Endometrial microvascular endothelial cells (primary cell): ENCODE results near the gene ADGRB2. TPM values are rescaled to one million over a fixed set of nuclear protein-coding genes. Genes with fewer than 3 reads are reported as not detected.

Experiments
- in situ Hi-C: cut with HindIII; loops from 2 replicates; pipeline ENCODE4 v1.10.0; 2017; ENCODE audit warnings: low sequenced_read_pairs, low pct_unique_long_range_greater_than_20kb; ENCODE audit errors: inconsistent ontology term
- total RNA-seq: library from RNA; depleted of rRNA; stranded (reverse); fragments of >200 nt; gene quantifications from one replicate; pipeline ENCODE4 v1.2.3, GENCODE V29; 2015; ENCODE audit errors: inconsistent ontology term

ADGRB2 gene
- total RNA-seq, result 0.19 TPM

- in situ Hi-C loops, result no loop called here
Observed at GRCh38 chr1:31764312-31765040, at the start of gene ADGRB2. ADGRB2 (minus strand) TSS chr1:31764340; CDS start chr1:31757221, 7,119 bp downstream.

- in situ Hi-C loops, result no loop called here
Observed at GRCh38 chr1:31812158-31812829, 48.2 kb upstream of the ADGRB2 start.

- in situ Hi-C loops, result no loop called here
Observed at GRCh38 chr1:31811605-31812004, 47.5 kb upstream of the ADGRB2 start.

- in situ Hi-C loops, result no loop called here
Observed at GRCh38 chr1:31809698-31810097, 45.6 kb upstream of the ADGRB2 start.

GRCh38 chr1:31807273-31808048, 43.3 kb upstream of the ADGRB2 start:
- in situ Hi-C loops, result no loop called here

GRCh38 chr1:31805318-31805717, 41.2 kb upstream of the ADGRB2 start:
- in situ Hi-C loops, result no loop called here

GRCh38 chr1:31804098-31804497, 40.0 kb upstream of the ADGRB2 start:
- in situ Hi-C loops, result no loop called here

GRCh38 chr1:31803610-31804009, 39.5 kb upstream of the ADGRB2 start:
- in situ Hi-C loops, result no loop called here

- in situ Hi-C loops, result no loop called here
Observed at GRCh38 chr1:31802190-31803150, 38.3 kb upstream of the ADGRB2 start.

GRCh38 chr1:31801458-31801857, 37.3 kb upstream of the ADGRB2 start:
- in situ Hi-C loops, result no loop called here

- in situ Hi-C loops, result no loop called here
Observed at GRCh38 chr1:31800674-31800967, 36.5 kb upstream of the ADGRB2 start.

GRCh38 chr1:31799895-31800673, 35.9 kb upstream of the ADGRB2 start:
- in situ Hi-C loops, result no loop called here

GRCh38 chr1:31799196-31799894, 35.2 kb upstream of the ADGRB2 start:
- in situ Hi-C loops, result no loop called here

GRCh38 chr1:31798433-31799195, 34.5 kb upstream of the ADGRB2 start:
- in situ Hi-C loops, result no loop called here

GRCh38 chr1:31798086-31798432, 33.9 kb upstream of the ADGRB2 start:
- in situ Hi-C loops, result no loop called here

- in situ Hi-C loops, result no loop called here
Observed at GRCh38 chr1:31797216-31797615, 33.1 kb upstream of the ADGRB2 start.

- in situ Hi-C loops, result no loop called here
Observed at GRCh38 chr1:31796707-31797106, 32.6 kb upstream of the ADGRB2 start.
